HG02973 (cell line): ENCODE data around the gene PPARA.

Experiments used
- ATAC-seq: cut with Tn5 transposase; IDR thresholded peaks from one replicate; pipeline ENCODE4 v1.9.1; 2021; ENCODE audit warnings: moderate library complexity; ENCODE audit not compliant: unreplicated experiment

PPARA gene

GRCh38 chr22:46142548-46143490, 7.5 kb upstream of the PPARA start:
- ATAC-seq = no peak

- ATAC-seq = no peak
These were observed 6.7 kb upstream of the PPARA start for GRCh38 chr22:46143491-46144147.

GRCh38 chr22:46145361-46145851, 4.9 kb upstream of the PPARA start:
- no peak for ATAC-seq

GRCh38 chr22:46145896-46146295, 4.4 kb upstream of the PPARA start:
- ATAC-seq = no peak

GRCh38 chr22:46146329-46146728, 4.0 kb upstream of the PPARA start:
- ATAC-seq = no peak

GRCh38 chr22:46147061-46147460, 3.3 kb upstream of the PPARA start:
- ATAC-seq = no peak

GRCh38 chr22:46147471-46148267, 2.7 kb upstream of the PPARA start:
- no peak for ATAC-seq

- no peak for ATAC-seq
These were observed 2.0 kb upstream of the PPARA start for GRCh38 chr22:46148336-46148735.

- ATAC-seq = no peak
These were observed 1.4 kb upstream of the PPARA start for GRCh38 chr22:46148816-46149511.

- ATAC-seq = peak; percentile 11
These were observed 753 bp upstream of the PPARA start for GRCh38 chr22:46149512-46150033.

- peak; percentile 36 for ATAC-seq
These were observed 540 bp downstream of the PPARA start for GRCh38 chr22:46150655-46151477.

GRCh38 chr22:46153930-46154329, 3.6 kb downstream of the PPARA start:
- no peak for ATAC-seq

- ATAC-seq = no peak
These were observed 5.7 kb downstream of the PPARA start for GRCh38 chr22:46156031-46156430.

- no peak for ATAC-seq
These were observed 8.0 kb downstream of the PPARA start for GRCh38 chr22:46158283-46158682.

- no peak for ATAC-seq
These were observed 8.9 kb downstream of the PPARA start for GRCh38 chr22:46159212-46159611.

GRCh38 chr22:46159777-46160176, 9.5 kb downstream of the PPARA start:
- ATAC-seq = no peak

GRCh38 chr22:46162285-46162684, 12.0 kb downstream of the PPARA start:
- no peak for ATAC-seq

GRCh38 chr22:46162771-46163556, 12.6 kb downstream of the PPARA start:
- ATAC-seq = no peak

- ATAC-seq = no peak
These were observed 13.2 kb downstream of the PPARA start for GRCh38 chr22:46163557-46163888.
